OCI-LY1 (cell line): ENCODE data around the gene OPHN1.

Experiments
- H2AFZ ChIP-seq: fragments of 200-600 bp; sonication (generic), shearing (Covaris generic); 2 replicates; pipeline ENCODE4 v1.6.0; 2014; ENCODE audit warnings: antibody characterized with exemption, mild to moderate bottlenecking, low read length
- H3F3A ChIP-seq: fragments of 200-600 bp; sonication (generic), shearing (Covaris generic); 2 replicates; pipeline ENCODE4 v1.6.0; 2014; ENCODE audit warnings: mild to moderate bottlenecking, antibody characterized with exemption, low read length, moderate library complexity; ENCODE audit not compliant: insufficient read depth
- H3K27ac ChIP-seq: fragments of 200-600 bp; sonication (generic); 2 replicates; pipeline ENCODE4 v1.5.1; 2014; ENCODE audit warnings: low read length, mixed run types, mild to moderate bottlenecking, low read depth; ENCODE audit not compliant: poor library complexity, severe bottlenecking
- H3K27me3 ChIP-seq: fragments of 200-600 bp; sonication (generic); 2 replicates; pipeline ENCODE4 v1.6.0; 2014; ENCODE audit warnings: antibody characterized with exemption, mild to moderate bottlenecking, low read length, moderate library complexity; ENCODE audit not compliant: insufficient read depth
- H3K36me3 ChIP-seq: fragments of 200-600 bp; sonication (generic); 2 replicates; pipeline ENCODE4 v1.6.1; 2014; ENCODE audit warnings: mild to moderate bottlenecking, antibody characterized with exemption, low read length, moderate library complexity, mixed read lengths; ENCODE audit not compliant: insufficient read depth
- H3K4me1 ChIP-seq: fragments of 200-600 bp; sonication (generic); 2 replicates; pipeline ENCODE4 v1.5.1; 2014; ENCODE audit warnings: mild to moderate bottlenecking, low read length, moderate library complexity; ENCODE audit not compliant: insufficient read depth, severe bottlenecking
- H3K4me2 ChIP-seq: fragments of 200-600 bp; sonication (generic), shearing (Covaris generic); 2 replicates; pipeline ENCODE4 v1.6.1; 2014; ENCODE audit warnings: low read length
- H3K4me3 ChIP-seq: fragments of 200-600 bp; sonication (generic); 2 replicates; pipeline ENCODE4 v1.5.1; 2014; ENCODE audit warnings: low read length, low read depth, mild to moderate bottlenecking, mixed read lengths; ENCODE audit not compliant: poor library complexity, severe bottlenecking
- H3K79me2 ChIP-seq: fragments of 200-600 bp; shearing (Covaris generic); 2 replicates; pipeline ENCODE4 v1.6.1; 2016; ENCODE audit warnings: mixed run types, low read length, mixed read lengths; ENCODE audit not compliant: insufficient read depth
- H3K9ac ChIP-seq: fragments of 200-600 bp; sonication (generic), shearing (Covaris generic); 2 replicates; pipeline ENCODE4 v1.6.1; 2014; ENCODE audit warnings: mild to moderate bottlenecking, low read length, mixed read lengths
- H3K9me2 ChIP-seq: fragments of 200-600 bp; sonication (generic), shearing (Covaris generic); 2 replicates; pipeline ENCODE4 v1.6.1; 2014; ENCODE audit warnings: low read depth, mild to moderate bottlenecking, low read length, mixed read lengths
- H3K9me3 ChIP-seq: fragments of 200-600 bp; shearing (Covaris generic); 2 replicates; pipeline ENCODE4 v1.6.1; 2014; ENCODE audit warnings: low read length, mixed read lengths
- H4K20me1 ChIP-seq: fragments of 200-600 bp; sonication (generic), shearing (Covaris generic); 2 replicates; pipeline ENCODE4 v1.6.0; 2016; ENCODE audit warnings: mild to moderate bottlenecking, low read length; ENCODE audit not compliant: insufficient read depth
- CTCF ChIP-seq: fragments of 200-600 bp; sonication (generic), shearing (Covaris generic); IDR thresholded peaks from 2 replicates; pipeline ENCODE4 v1.5.1; 2017; ENCODE audit warnings: mild to moderate bottlenecking, antibody characterized with exemption, low read length, moderate library complexity, mixed read lengths
- EZH2 ChIP-seq: fragments of 200-600 bp; sonication (generic), shearing (Covaris generic); IDR thresholded peaks from 2 replicates; pipeline ENCODE4 v1.8.0; 2017; ENCODE audit warnings: borderline replicate concordance, mixed run types, mild to moderate bottlenecking, antibody characterized with exemption, low read length, moderate library complexity, mixed read lengths

The OPHN1 gene

DNA sequence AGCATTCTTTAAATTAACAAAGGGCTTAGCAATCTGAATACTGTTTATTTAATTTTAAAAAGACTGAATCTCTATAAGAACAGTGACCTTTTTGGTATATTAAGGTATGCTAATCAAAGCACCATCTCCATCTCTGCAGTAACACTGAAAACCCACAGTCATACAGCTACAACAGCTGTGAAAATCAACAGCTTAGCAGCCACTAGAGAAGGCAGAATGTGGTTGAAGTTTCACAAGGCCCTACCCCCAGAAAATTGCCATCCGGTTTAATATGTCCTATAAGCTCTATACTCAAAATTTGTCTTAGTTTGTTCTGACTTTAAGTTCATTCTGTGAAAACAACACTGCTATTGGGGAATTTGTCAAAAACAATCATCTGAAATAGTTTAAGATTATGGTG, 128.7 kb downstream of the OPHN1 start:
- no peak overlapping the region for H3K27ac ChIP-seq
- H3K9ac ChIP-seq, result no peak overlapping the region
- no peaks in the 10 kb centered on the region for H3K36me3 ChIP-seq
- no peaks in the 10 kb centered on the region for H3K27me3 ChIP-seq
- no peaks in the 10 kb centered on the region for H3K9me2 ChIP-seq
- H3K4me3 ChIP-seq, result no peak overlapping the region
- no peak overlapping the region for H3K4me2 ChIP-seq
- H4K20me1 ChIP-seq, result no peaks in the 10 kb centered on the region
- TF ChIP-seq CTCF (no peak), EZH2 (no peak)
- no peaks in the 10 kb centered on the region for H3K79me2 ChIP-seq
- H3F3A ChIP-seq, result no peaks in the 10 kb centered on the region
- no peaks in the 10 kb centered on the region for H3K4me1 ChIP-seq
- no peak overlapping the region for H2AFZ ChIP-seq
- H3K9me3 ChIP-seq, result no peaks in the 10 kb centered on the region

- Histone ChIP-seq H2AFZ (no peak overlapping the region), H3K27me3 (no peaks in the 10 kb centered on the region), H3K9me3 (no peaks in the 10 kb centered on the region), H3K36me3 (no peaks in the 10 kb centered on the region), H3K4me2 (no peak overlapping the region), H4K20me1 (no peaks in the 10 kb centered on the region), H3K4me3 (no peak overlapping the region), H3K27ac (no peak overlapping the region), H3F3A (no peaks in the 10 kb centered on the region), H3K4me1 (no peaks in the 10 kb centered on the region), H3K9ac (no peak overlapping the region), H3K79me2 (no peaks in the 10 kb centered on the region), H3K9me2 (no peaks in the 10 kb centered on the region)
- no peak for TF ChIP-seq CTCF
- TF ChIP-seq EZH2, result no peak
These were observed 133.4 kb downstream of the OPHN1 start for GRCh38 chrX:68299898-68300297.

DNA sequence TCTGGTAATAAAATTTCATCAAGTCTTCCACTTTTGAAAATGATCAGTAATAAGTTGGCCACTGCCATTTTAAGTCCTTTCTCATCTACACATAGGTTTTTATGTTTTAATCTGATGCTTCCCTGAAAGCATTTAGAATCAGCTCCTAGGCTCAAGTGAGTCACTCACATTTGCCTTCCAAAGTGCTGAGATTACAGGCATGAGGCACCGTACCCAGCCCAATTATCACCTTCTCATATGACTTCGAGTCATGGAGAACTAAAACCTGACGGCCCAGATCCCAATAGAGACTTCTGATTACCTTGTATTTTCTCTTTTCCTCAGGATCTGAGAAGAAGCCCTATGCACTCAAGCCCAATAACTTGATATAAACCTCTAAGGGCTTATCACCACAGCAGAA, 140.8 kb downstream of the OPHN1 start:
- no peak overlapping the region for H3K4me3 ChIP-seq
- TF ChIP-seq CTCF (no peak), EZH2 (no peak)
- no peak overlapping the region for H2AFZ ChIP-seq
- no peaks in the 10 kb centered on the region for H3K79me2 ChIP-seq
- H3K9ac ChIP-seq, result no peak overlapping the region
- no peaks in the 10 kb centered on the region for H3K36me3 ChIP-seq
- no peaks in the 10 kb centered on the region for H3K27me3 ChIP-seq
- no peaks in the 10 kb centered on the region for H3F3A ChIP-seq
- no peaks in the 10 kb centered on the region for H3K4me1 ChIP-seq
- no peaks in the 10 kb centered on the region for H3K9me3 ChIP-seq
- no peaks in the 10 kb centered on the region for H3K9me2 ChIP-seq
- no peaks in the 10 kb centered on the region for H4K20me1 ChIP-seq
- no peak overlapping the region for H3K27ac ChIP-seq
- H3K4me2 ChIP-seq, result no peak overlapping the region
